ENCODE results near the gene CNDP2. TPM values are rescaled to one million over a fixed set of nuclear protein-coding genes. Genes with fewer than 3 reads are reported as not detected.

The CNDP2 gene
- total RNA-seq, 3 donors from 2014 or later = 81.0 to 104 (median 95.7) TPM

DNA sequence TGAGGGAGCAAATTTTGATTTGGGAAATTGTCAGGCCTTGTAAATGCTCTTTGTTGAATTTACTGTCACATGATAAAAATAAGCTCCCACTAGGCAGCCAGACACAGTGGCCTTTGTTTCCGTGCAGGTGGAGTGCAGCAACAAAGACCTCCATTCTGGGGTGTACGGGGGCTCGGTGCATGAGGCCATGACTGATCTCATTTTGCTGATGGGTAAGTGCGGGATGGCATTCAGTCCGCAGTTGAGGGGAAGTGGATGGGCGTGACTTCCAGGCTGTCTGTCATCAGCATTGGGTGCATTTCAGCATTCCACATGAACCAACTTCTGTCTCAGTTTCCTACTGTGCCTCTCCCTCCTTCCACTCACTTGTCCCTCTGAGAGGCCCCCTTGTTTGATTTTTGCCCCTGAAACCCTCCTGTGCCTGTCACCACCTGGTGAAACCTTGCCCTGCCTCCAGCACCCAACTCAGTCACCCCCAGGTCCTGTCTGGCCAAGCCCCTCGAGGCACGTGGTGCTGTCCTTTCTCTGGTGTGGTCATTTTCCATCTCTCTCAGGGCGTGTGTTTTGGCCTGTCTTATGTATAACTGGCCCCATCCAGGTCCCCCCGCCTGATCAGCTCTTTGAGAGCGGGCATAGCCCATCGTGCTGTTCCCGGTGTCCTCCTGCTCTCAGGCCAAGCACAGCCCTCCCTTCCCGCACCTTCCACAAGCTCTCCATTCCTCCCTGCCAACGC, 16.3 kb downstream of the CNDP2 start:
- no peaks in the 10 kb centered on the region for H3K27me3 ChIP-seq
- no peaks in the 10 kb centered on the region for H3K9me3 ChIP-seq
- DNase-seq (ENCODE audit: low spot score in 2 of 2) = no peak
- intact Hi-C loops (cut with DNase I; ENCODE audit: low total_unique reads) = no loop called here
- H3K27ac ChIP-seq = no peak overlapping the region
- H3K36me3 ChIP-seq = peaks cover 7% of the 10 kb centered on the region
- H3K4me1 ChIP-seq = no peaks in the 10 kb centered on the region
- TF ChIP-seq POLR2A (IDR thresholded peaks at IDR 0.05) = no peak
- TF ChIP-seq, protein P1, sequence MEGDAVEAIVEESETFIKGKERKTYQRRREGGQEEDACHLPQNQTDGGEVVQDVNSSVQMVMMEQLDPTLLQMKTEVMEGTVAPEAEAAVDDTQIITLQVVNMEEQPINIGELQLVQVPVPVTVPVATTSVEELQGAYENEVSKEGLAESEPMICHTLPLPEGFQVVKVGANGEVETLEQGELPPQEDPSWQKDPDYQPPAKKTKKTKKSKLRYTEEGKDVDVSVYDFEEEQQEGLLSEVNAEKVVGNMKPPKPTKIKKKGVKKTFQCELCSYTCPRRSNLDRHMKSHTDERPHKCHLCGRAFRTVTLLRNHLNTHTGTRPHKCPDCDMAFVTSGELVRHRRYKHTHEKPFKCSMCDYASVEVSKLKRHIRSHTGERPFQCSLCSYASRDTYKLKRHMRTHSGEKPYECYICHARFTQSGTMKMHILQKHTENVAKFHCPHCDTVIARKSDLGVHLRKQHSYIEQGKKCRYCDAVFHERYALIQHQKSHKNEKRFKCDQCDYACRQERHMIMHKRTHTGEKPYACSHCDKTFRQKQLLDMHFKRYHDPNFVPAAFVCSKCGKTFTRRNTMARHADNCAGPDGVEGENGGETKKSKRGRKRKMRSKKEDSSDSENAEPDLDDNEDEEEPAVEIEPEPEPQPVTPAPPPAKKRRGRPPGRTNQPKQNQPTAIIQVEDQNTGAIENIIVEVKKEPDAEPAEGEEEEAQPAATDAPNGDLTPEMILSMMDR (IDR thresholded peaks at IDR 0.05) = no peak
- no peak for TF ChIP-seq POLR2AphosphoS5 (IDR thresholded peaks at IDR 0.05)
- H3K4me3 ChIP-seq = no peak overlapping the region

DNA sequence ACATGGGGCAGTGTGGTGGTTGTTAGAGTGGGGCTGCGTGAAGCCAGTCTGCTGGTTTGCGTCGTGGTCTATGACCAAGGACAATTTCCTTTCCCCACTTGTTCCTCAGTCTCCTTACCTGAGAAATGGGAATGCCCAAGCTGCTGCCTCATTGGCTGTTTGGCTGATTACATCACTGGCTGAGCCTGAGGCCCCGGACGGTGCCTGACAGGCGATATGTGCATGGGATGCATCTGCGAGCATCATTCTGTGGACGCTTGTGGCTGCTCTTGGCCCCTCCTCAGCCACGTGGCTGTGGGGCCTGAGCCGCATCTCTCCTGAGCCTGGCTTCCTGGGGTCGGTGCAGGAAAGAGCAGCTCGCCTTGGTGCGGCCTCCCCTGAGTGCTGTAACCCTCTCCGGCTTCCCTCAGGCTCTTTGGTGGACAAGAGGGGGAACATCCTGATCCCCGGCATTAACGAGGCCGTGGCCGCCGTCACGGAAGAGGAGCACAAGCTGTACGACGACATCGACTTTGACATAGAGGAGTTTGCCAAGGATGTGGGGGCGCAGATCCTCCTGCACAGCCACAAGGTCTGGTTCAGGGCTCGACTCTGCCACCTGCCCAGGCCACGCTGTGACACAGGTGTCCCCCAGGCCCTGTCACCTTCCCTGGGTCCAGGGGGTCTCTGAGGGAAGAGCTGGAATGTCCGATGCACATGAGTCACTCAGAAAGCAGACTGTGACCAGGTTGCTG, 17.2 kb downstream of the CNDP2 start:
- Histone ChIP-seq H3K9me3 (no peaks in the 10 kb centered on the region), H3K27ac (no peak overlapping the region), H3K4me1 (no peaks in the 10 kb centered on the region), H3K36me3 (peaks cover 7% of the 10 kb centered on the region), H3K27me3 (no peaks in the 10 kb centered on the region), H3K4me3 (no peak overlapping the region)
- intact Hi-C loops (cut with DNase I; ENCODE audit: low total_unique reads) = no loop called here
- no peak for TF ChIP-seq POLR2AphosphoS5 (IDR thresholded peaks at IDR 0.05)
- TF ChIP-seq POLR2A (IDR thresholded peaks at IDR 0.05) = no peak
- TF ChIP-seq, protein P1 (IDR thresholded peaks at IDR 0.05) = no peak
- no peak for DNase-seq (ENCODE audit: low spot score in 2 of 2)

DNA sequence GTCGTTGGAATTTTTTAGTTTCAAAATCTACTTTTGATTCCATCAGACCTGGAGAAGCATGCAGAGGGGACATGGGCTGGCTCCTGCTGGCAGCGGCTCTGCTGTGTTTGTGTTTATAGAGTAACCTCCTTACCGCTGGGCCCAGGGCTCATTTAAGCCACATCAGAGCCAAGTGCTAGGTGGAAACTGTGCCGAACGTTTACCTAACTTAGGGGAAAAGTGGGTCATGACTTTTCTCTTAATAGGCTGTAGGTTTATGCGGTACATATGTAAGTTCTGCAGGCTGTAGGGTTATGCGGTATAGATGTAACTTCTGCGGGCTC, 17.7 kb downstream of the CNDP2 start:
- H3K27me3 ChIP-seq = no peaks in the 10 kb centered on the region
- peaks cover 7% of the 10 kb centered on the region for H3K36me3 ChIP-seq
- intact Hi-C loops (cut with DNase I; ENCODE audit: low total_unique reads) = no loop called here
- H3K9me3 ChIP-seq = no peaks in the 10 kb centered on the region
- H3K4me1 ChIP-seq = no peaks in the 10 kb centered on the region
- H3K4me3 ChIP-seq = no peak overlapping the region
- no peak overlapping the region for H3K27ac ChIP-seq
- TF ChIP-seq, protein P1 (IDR thresholded peaks at IDR 0.05) = no peak
- TF ChIP-seq POLR2AphosphoS5 (IDR thresholded peaks at IDR 0.05) (no peak), POLR2A (IDR thresholded peaks at IDR 0.05) (no peak)
- DNase-seq (ENCODE audit: low spot score in 2 of 2) = no peak

DNA sequence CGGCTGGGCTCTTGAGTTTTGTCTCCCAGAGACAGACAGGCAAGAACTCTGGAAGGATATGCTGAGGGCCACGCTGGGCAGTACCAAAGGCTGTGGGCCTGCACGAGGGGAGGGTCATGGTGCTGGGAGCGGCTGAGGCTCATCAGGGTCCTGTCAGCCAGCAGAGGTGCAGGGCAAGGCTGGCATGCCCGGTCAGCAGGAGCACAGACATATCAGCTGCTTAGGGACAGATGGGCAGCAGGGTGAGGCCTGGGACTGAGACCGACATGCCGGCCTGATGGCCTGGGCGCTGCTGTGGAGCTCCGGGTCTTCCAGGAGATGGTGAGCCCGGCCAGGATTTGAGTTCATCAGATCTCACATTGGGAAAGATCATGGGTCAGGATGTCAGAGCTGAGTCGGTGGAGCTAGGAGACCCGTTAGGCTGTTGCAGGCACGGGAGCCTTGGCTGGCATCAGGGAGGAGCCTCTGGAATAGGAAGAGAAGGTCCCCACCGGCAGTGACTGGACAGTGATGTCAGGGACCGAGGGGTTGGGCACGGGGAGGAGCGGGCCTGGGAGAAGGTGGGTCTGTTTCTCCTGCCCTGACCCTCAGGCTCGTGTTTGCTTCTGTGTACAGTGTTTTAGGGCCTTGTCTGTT, 18.8 kb downstream of the CNDP2 start:
- intact Hi-C loops (cut with DNase I; ENCODE audit: low total_unique reads) = no loop called here
- Histone ChIP-seq H3K36me3 (peaks cover 13% of the 10 kb centered on the region), H3K9me3 (no peaks in the 10 kb centered on the region), H3K4me3 (no peak overlapping the region), H3K4me1 (no peaks in the 10 kb centered on the region), H3K27me3 (no peaks in the 10 kb centered on the region), H3K27ac (no peak overlapping the region)
- DNase-seq (ENCODE audit: low spot score in 2 of 2) = no peak
- TF ChIP-seq POLR2AphosphoS5 (IDR thresholded peaks at IDR 0.05) = no peak
- TF ChIP-seq, protein P1 (IDR thresholded peaks at IDR 0.05) = no peak
- no peak for TF ChIP-seq POLR2A (IDR thresholded peaks at IDR 0.05)

Measured in breast epithelium (tissue), 4 donors.